ENCODE data around the gene TOGARAM1.

GRCh38 chr14:45028107-45028626, 66.2 kb downstream of the TOGARAM1 start:
- TF ChIP-seq CTCF (IDR thresholded peaks at IDR 0.05) (no peak), EP300 (IDR thresholded peaks at IDR 0.05) (no peak), POLR2A (IDR thresholded peaks at IDR 0.05) (no peak)
